ENCODE data around the gene CLCN6.
"Not testable (repeated sequence)": the region's sequence is repeated elsewhere in the genome, so short reads cannot be mapped to it uniquely, and the experiment has no call there.

The CLCN6 gene

DNA sequence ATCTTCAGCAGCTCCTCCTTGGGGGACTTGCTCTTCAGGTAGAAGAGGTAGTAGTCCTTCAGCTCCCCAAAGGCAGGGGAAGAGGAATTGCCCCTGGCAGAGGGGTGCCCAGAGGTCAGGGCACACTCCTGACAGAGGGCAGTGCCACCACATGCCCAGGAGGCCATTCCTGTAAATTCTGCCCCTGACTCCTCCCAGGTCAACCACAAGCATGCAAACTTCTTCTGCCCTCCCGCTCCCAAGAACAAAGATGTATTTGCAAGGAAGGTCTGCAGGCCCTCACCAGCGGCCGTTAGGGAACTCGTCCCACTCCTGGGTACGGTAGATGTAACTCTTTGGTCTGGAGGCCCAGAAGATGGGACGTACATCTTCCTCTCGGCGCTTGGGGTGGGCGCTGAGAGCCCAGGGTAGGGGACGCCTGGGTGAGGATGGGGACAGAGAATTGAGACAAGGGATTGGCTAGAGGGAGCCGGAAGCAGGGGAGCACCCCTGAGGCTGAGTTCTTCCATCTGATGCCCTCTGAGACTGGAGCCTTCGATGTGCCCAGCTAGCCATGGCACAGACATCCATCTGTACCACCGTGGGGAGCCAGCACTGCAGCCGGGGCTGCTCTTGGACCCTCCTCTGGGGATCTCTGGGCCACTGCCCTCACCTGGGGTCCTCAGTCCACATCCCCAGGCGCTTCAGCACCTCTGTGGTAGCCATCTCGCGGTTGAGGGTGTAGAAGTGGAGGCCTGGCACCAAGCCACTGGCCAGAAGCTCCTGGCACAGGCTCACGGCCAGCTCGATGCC, 11.3 kb upstream of the CLCN6 start:
- no peak for DNase-seq (ENCODE audit: low read depth, low spot score)

GRCh38 chr1:11795238-11795890, 10.6 kb upstream of the CLCN6 start:
- no peak for DNase-seq (ENCODE audit: low read depth, low spot score)

- DNase-seq (ENCODE audit: low read depth, low spot score): no peak
Measured at GRCh38 chr1:11796036-11796828, 9.8 kb upstream of the CLCN6 start.

DNA sequence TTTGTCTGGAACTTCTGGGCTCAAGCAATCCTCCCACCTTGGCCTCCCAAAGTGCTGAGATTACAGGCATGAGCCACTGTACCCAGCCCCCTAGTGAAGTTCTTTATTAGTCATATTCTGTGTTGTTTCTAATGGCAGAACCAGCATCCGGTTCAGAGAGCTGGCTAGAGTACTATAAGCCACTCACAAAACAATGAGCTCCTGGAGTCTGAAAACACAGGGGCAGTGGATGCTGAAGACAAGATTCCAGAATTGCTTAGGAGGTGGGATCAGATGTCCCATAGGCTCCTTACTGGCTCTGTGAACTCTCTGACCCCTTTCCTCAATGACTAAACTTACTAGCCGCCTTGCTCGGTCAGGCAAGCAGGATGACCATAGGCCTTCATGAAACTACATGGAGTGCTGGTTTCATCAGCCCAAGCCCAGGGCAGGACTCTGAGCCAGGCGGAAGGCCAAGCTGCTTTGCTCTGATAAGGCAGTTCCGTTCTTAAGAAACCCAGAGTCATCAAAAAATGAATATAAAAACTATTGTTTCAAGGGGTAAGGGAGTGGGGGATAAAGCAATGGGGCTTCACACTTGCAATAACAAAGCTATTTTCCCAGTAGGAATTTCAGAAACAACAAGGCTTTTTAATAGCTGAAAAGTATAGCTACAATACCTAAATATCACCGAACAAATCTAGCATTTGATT, 8.3 kb upstream of the CLCN6 start:
- no peak for DNase-seq (ENCODE audit: low read depth, low spot score)

DNA sequence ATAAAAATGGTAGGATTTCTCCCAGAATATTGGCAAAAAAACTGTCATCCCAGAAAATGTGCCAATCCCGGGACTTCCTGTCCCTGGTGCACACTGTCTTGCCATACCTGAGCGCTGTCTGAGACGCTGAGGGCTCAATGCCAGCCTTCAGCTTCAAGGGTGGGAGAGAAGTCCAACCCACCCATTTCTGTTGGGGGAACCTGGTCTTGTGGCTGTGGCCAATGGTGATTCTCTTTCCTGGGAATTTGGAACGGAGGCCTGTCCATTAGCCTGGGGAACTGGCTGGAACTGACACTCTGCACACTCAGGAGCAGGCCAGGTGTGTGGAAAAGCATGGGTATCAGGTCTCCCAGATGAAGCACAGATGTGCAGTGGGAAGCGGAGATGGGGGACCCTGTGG, 6.9 kb upstream of the CLCN6 start:
- DNase-seq (ENCODE audit: low read depth, low spot score): no peak

DNA sequence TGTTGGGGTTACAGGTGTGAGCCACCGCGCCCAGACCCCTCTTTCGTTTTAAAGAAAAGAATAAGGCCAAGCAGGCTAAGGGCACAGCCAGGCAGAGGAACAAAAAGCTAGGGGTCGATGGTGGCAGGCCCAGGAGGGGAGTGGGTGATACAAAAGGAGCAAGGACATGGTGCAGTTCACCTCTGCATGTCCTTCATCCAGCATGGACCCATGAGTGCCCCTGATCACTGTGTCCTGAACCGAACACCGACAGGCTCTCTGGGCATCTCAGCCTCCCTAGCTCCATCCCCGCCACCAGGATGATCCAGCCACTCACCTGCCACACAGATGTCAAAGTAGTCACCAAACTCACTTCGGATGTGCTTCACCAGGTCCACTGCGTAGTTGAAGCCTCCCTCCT, 6.1 kb upstream of the CLCN6 start:
- no peak for DNase-seq (ENCODE audit: low read depth, low spot score)

- no peak for DNase-seq (ENCODE audit: low read depth, low spot score)
Measured at GRCh38 chr1:11800391-11800755, 5.6 kb upstream of the CLCN6 start.

GRCh38 chr1:11800756-11801433, 5.1 kb upstream of the CLCN6 start:
- no peak for DNase-seq (ENCODE audit: low read depth, low spot score)

DNA sequence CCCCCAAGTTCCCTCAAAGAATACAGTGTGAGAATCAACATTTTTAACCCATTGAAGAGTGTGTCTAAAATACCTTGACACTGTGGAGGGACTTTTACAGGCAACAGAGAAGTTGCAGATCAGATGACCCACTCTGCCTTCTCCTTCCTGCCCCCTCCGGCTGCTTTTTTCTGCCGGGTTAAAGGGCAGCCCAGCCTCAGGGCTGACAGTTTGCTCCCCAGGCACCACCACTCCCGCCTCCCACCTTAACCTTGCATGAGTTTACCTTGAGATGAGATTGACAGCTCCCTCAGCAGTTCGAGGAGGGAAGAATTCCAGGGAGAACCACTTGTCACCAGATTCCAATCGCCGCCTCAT, 3.4 kb upstream of the CLCN6 start:
- DNase-seq (ENCODE audit: low read depth, low spot score): no peak

- peak; percentile 81 for DNase-seq (ENCODE audit: low read depth, low spot score)
Measured at GRCh38 chr1:11802973-11803885, 2.8 kb upstream of the CLCN6 start.

DNA sequence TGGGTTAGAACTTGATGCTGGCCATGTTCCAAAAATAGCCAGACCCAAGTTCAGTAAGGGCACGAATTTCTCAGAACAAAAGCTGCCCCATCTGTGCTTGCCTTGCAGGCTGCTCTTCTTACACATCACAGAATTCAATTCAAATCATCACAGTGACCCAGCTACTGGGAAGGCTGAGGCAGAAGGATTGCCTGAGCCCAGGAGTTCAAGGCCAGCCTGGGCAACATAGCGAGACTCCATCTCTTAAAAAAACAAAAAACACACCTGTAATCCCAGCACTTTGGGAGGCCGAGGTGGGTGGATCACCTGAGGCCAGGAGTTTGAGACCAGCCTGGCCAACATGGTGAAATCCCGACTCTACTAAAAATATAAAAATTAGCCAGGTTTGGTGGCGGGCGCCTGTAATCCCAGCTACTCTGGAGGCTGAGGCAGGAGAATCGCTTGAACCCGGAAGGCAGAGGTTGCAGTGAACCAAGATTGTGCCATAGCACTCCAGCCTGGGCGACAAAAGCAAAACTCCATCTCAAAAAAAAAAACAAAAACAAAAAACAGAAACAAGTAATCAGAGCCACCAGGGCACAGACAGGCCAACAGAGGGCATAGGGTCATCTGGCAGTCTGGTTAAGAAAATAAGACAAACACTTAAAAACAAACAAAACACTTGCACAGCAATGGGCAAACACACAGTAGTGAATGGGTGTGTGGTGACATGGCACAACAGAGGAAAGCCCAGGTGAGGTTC, 1.9 kb upstream of the CLCN6 start:
- DNase-seq (ENCODE audit: low read depth, low spot score): not testable (repeated sequence)

DNA sequence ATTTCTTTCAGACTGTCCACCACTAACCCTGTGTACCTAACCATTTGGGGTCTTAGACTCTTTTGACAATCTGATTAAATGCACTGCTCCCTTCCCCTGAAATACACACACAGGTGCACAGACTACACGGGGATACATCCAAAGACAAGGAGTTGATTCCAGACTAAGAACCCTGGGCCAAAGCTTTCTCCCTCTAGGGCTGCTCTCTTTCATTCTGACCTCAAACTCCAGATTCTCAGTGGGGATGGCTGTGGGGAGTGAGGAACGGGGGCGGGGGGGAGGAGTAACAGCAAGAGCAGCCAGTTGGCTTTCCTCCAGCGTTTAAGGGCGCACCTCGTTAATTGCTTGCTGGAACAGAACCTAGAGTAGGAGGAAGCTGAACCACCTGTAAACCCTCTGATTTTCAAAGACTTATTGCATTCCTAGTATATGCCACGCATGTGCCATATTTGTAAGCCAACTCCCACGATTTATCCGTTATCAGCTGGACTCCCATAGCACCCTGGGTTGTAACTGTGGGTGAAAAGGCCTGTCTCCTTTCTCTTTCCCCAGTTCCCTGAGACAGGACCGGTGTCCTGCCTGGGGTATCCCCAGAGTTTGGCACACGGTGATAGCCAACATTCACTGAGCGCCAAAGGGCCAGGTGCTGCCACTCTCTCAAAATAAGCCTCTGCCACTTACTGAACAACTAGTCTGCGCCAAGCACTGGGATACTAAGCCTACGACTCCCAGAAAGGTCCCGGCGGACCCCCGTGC, 1.1 kb upstream of the CLCN6 start:
- no peak for DNase-seq (ENCODE audit: low read depth, low spot score)

- DNase-seq (ENCODE audit: low read depth, low spot score): no peak
Measured at GRCh38 chr1:11806307-11806936, 431 bp downstream of the CLCN6 start.

DNA sequence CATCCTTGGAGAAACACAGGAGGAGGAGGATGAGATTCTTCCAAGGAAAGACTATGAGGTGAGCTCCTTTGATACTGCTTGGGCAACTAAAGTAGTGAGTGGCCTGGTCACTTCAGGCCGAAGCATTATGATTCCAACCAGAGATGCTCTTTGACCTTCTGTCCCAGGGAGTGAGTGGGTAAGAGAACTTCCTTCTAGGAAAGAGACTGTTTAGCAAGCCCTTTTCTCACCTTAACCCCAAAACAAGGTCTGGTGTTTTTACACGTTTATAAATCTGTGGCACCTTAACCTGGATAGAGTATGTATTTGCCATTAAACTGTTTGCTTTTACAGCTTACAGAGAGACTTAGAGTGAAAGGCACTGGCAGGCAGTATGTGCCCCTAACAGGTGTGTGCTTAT, 1.1 kb downstream of the CLCN6 start:
- DNase-seq (ENCODE audit: low read depth, low spot score): no peak

- DNase-seq (ENCODE audit: low read depth, low spot score): no peak
Measured at GRCh38 chr1:11813021-11813420, 7.0 kb downstream of the CLCN6 start.

GRCh38 chr1:11817192-11817591, 11.2 kb downstream of the CLCN6 start:
- no peak for DNase-seq (ENCODE audit: low read depth, low spot score)

- DNase-seq (ENCODE audit: low read depth, low spot score): no peak
Measured at GRCh38 chr1:11822091-11822490, 16.1 kb downstream of the CLCN6 start.

- DNase-seq (ENCODE audit: low read depth, low spot score): no peak
Measured at GRCh38 chr1:11823366-11824137, 17.6 kb downstream of the CLCN6 start.

All from iPS DF 19.7 (cell line).